GM19351 (cell line): Measurements from ENCODE around the gene HIVEP2.
A peak's percentile ranks its signal among the peaks of the same experiment; 100 is the strongest.

Experiments
- ATAC-seq: cut with Tn5 transposase; IDR thresholded peaks from one replicate; pipeline ENCODE4 v1.9.1; 2021; ENCODE audit warnings: mild to moderate bottlenecking, moderate library complexity; ENCODE audit not compliant: unreplicated experiment

HIVEP2 gene

GRCh38 chr6:142892254-142893021 lies 52.5 kb downstream of the HIVEP2 start:
- no peak for ATAC-seq

GRCh38 chr6:142891454-142891853 lies 53.5 kb downstream of the HIVEP2 start:
- ATAC-seq: no peak

- ATAC-seq: no peak
Observed at GRCh38 chr6:142888456-142888855, 56.5 kb downstream of the HIVEP2 start.

GRCh38 chr6:142887517-142887916 lies 57.5 kb downstream of the HIVEP2 start:
- no peak for ATAC-seq

GRCh38 chr6:142886431-142887170 lies 58.4 kb downstream of the HIVEP2 start:
- peak; percentile 75 for ATAC-seq

GRCh38 chr6:142885182-142885867 lies 59.7 kb downstream of the HIVEP2 start:
- ATAC-seq: peak; percentile 71

- no peak for ATAC-seq
Observed at GRCh38 chr6:142884214-142885035, 60.6 kb downstream of the HIVEP2 start.

- no peak for ATAC-seq
Observed at GRCh38 chr6:142883011-142883410, 62.0 kb downstream of the HIVEP2 start.

GRCh38 chr6:142881761-142882160 lies 63.2 kb downstream of the HIVEP2 start:
- ATAC-seq: no peak

- ATAC-seq: no peak
Observed at GRCh38 chr6:142881290-142881689, 63.7 kb downstream of the HIVEP2 start.

GRCh38 chr6:142880201-142880600 lies 64.8 kb downstream of the HIVEP2 start:
- ATAC-seq: no peak

- no peak for ATAC-seq
Observed at GRCh38 chr6:142879527-142879926, 65.4 kb downstream of the HIVEP2 start.

- no peak for ATAC-seq
Observed at GRCh38 chr6:142879076-142879475, 65.9 kb downstream of the HIVEP2 start.

- ATAC-seq: no peak
Observed at GRCh38 chr6:142878407-142878806, 66.6 kb downstream of the HIVEP2 start.

GRCh38 chr6:142874676-142875075 lies 70.3 kb downstream of the HIVEP2 start:
- ATAC-seq: no peak

- no peak for ATAC-seq
Observed at GRCh38 chr6:142872376-142872775, 72.6 kb downstream of the HIVEP2 start.

- peak; percentile 92 for ATAC-seq
Observed at GRCh38 chr6:142871910-142872331, 73.1 kb downstream of the HIVEP2 start.

- no peak for ATAC-seq
Observed at GRCh38 chr6:142870787-142871415, 74.1 kb downstream of the HIVEP2 start.

- no peak for ATAC-seq
Observed at GRCh38 chr6:142868917-142869316, 76.1 kb downstream of the HIVEP2 start.
